ENCODE measurements around the gene CTRB1. TPM values are rescaled to one million over a fixed set of nuclear protein-coding genes. Genes with fewer than 3 reads are reported as not detected.
A peak's percentile ranks its signal among the peaks of the same experiment; 100 is the strongest.

The CTRB1 gene
- not detected for total RNA-seq

DNA sequence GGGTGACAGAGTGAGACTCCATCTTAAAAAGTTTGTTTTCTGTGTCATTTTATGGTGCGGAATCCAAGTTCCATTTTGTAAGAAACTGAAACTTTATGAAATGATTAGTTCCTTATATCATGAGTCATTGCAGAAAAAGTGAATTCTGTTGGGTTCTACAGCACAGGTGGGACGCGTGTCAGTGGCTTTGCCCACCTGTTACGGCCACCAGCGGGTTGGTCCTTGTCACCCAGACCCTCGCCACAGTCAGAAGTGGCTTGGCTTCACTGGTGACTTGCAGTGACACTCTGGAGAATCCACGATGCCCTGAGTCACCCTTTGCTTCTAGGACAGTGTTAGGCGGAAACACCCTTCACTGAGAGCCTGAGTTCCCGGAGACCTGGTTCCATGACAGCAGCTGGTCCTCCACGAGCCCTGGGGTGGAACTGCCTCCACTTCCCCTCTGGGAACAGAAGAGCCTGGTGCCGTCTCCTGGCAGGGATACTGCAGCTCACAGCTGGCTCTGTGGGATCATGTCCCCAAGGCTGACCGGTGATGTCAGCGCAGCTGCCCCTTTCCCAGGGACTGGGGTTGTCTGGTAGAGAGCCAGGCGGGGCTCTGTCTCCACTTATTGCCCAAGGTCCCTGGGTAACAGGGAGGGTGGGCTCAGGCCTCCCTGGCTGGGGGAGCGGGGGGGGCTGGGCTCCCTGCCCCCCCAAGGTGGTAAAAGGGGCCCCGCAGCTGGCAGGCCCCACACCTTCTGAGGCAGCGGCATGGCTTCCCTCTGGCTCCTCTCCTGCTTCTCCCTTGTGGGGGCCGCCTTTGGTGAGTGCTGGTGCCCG, at the start of gene CTRB1:
TSS of gene CTRB1 (plus strand) at position 733 of the 821 bp plus-strand sequence. CDS start at position 753, 20 bp downstream.
- ATAC-seq (ENCODE audit: low read depth), result no peak
- Mint-ChIP-seq H3K36me3 (no peaks in the 10 kb centered on the region), H3K27me3 (no peaks in the 10 kb centered on the region), H3K9me3 (no peaks in the 10 kb centered on the region), H3K4me3 (peak within 1 kb of the TSS; percentile 71), H3K27ac (peak within 1 kb of the TSS; percentile 93), H3K4me1 (peaks cover 7% of the 10 kb centered on the region)
- no peak for DNase-seq
- POLR2A ChIA-PET, result no interaction called here

DNA sequence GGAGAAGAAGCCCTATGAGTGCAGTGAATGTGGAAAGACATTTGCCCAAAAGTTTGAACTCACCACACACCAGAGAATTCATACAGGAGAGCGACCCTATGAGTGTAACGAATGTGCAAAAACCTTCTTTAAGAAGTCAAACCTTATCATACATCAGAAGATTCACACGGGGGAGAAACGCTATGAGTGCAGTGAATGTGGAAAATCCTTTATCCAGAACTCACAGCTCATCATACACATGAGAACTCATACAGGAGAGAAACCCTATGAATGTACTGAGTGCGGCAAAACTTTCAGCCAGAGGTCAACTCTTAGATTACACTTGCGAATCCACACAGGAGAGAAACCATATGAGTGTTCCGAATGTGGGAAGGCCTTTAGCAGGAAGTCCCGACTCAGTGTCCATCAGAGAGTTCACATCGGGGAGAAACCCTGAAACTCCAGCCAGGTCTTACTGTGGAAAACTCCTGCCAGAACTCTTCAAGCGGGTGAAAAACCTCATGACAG, 48.8 kb upstream of the CTRB1 start:
- no peak overlapping the region for H3K27ac Mint-ChIP-seq
- POLR2A ChIA-PET, result no interaction called here
- ATAC-seq (ENCODE audit: low read depth) (no peak), DNase-seq (no peak)
- no peaks in the 10 kb centered on the region for H3K4me1 Mint-ChIP-seq
- H3K27me3 Mint-ChIP-seq, result no peaks in the 10 kb centered on the region
- no peak overlapping the region for H3K4me3 Mint-ChIP-seq
- H3K36me3 Mint-ChIP-seq, result peaks cover 80% of the 10 kb centered on the region
- peaks cover 51% of the 10 kb centered on the region for H3K9me3 Mint-ChIP-seq

- DNase-seq (no peak), ATAC-seq (ENCODE audit: low read depth) (no peak)
- Mint-ChIP-seq H3K36me3 (peaks cover 59% of the 10 kb centered on the region), H3K27ac (no peak overlapping the region), H3K27me3 (no peaks in the 10 kb centered on the region), H3K9me3 (peaks cover 54% of the 10 kb centered on the region), H3K4me1 (no peaks in the 10 kb centered on the region), H3K4me3 (no peak overlapping the region)
- POLR2A ChIA-PET, result no interaction called here
Measured at GRCh38 chr16:75172578-75172977, 46.2 kb upstream of the CTRB1 start.

GRCh38 chr16:75175074-75175473, 43.7 kb upstream of the CTRB1 start:
- POLR2A ChIA-PET, result no interaction called here
- Mint-ChIP-seq H3K9me3 (peaks cover 44% of the 10 kb centered on the region), H3K27ac (no peak overlapping the region), H3K36me3 (peaks cover 35% of the 10 kb centered on the region), H3K27me3 (no peaks in the 10 kb centered on the region), H3K4me1 (peaks cover 1% of the 10 kb centered on the region), H3K4me3 (no peak overlapping the region)
- ATAC-seq (ENCODE audit: low read depth) (no peak), DNase-seq (no peak)

DNA sequence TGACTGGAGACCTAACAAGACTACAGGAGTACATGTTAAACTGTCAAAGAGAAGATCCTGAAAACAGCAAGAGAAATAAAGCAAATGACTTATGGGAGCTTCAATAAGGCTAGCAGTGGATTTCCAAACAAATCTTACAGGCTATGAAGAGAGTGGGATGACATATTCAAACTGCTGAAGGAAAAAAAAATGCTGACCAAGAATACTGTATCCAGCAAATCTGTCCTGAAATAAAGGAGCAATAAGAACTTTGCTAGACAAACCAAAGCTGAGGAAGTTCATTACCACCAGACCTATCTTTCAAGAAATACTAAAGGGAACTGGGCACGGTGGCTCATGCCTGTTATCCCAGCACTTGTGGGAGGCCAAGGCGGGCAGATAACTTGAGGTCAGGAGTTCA, 41.9 kb upstream of the CTRB1 start:
- H3K27me3 Mint-ChIP-seq, result peaks cover 12% of the 10 kb centered on the region
- DNase-seq (no peak), ATAC-seq (ENCODE audit: low read depth) (no peak)
- POLR2A ChIA-PET, result no interaction called here
- H3K27ac Mint-ChIP-seq, result no peak overlapping the region
- peaks cover 18% of the 10 kb centered on the region for H3K36me3 Mint-ChIP-seq
- no peak overlapping the region for H3K4me3 Mint-ChIP-seq
- peaks cover 42% of the 10 kb centered on the region for H3K9me3 Mint-ChIP-seq
- peaks cover 1% of the 10 kb centered on the region for H3K4me1 Mint-ChIP-seq

DNA sequence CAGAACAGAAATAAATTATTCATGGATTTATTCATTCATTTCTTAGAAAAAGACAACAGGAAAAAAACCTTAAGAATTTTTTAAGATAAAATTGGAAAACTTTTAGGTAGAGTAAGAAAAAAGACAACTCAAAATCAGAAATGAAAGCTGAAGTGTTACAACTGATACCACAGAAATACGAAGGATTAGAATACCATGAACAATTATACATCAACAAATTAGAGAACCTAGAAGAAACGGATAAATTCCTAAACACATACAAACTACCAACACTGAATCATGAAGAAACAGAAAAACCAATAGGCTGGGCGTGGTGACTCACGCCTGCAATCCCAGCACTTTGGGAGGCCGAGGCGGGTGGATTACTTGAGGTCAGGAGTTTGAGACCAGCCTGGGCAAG, 39.6 kb upstream of the CTRB1 start:
- POLR2A ChIA-PET, result no interaction called here
- peaks cover 24% of the 10 kb centered on the region for H3K9me3 Mint-ChIP-seq
- H3K36me3 Mint-ChIP-seq, result peaks cover 3% of the 10 kb centered on the region
- peaks cover 14% of the 10 kb centered on the region for H3K27me3 Mint-ChIP-seq
- H3K27ac Mint-ChIP-seq, result no peak overlapping the region
- ATAC-seq (ENCODE audit: low read depth) (no peak), DNase-seq (no peak)
- no peak overlapping the region for H3K4me3 Mint-ChIP-seq
- peaks cover 1% of the 10 kb centered on the region for H3K4me1 Mint-ChIP-seq

DNA sequence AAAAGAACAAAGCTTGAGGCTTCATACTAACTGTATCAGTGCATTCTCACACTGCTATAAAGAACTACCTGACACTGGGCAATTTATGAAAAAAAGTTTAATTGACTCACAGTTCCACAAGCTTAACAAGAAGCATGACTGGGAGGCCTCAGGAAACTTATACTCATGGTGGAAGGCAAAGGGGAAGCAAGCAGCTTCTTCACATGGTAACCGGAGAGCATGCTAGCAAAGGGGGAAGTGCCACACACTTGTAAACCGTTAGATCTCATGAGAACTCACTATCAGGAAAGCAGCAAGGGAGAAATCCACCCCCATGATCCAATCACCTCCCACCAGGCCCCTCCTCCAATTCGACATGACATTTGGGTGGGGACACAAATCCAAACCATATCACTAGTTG, 37.2 kb upstream of the CTRB1 start:
- ATAC-seq (ENCODE audit: low read depth), result no peak
- Mint-ChIP-seq H3K27ac (no peak overlapping the region), H3K27me3 (peaks cover 20% of the 10 kb centered on the region), H3K4me1 (peaks cover 1% of the 10 kb centered on the region), H3K4me3 (no peak overlapping the region), H3K9me3 (peaks cover 22% of the 10 kb centered on the region), H3K36me3 (peaks cover 3% of the 10 kb centered on the region)
- POLR2A ChIA-PET, result no interaction called here
- no peak for DNase-seq

DNA sequence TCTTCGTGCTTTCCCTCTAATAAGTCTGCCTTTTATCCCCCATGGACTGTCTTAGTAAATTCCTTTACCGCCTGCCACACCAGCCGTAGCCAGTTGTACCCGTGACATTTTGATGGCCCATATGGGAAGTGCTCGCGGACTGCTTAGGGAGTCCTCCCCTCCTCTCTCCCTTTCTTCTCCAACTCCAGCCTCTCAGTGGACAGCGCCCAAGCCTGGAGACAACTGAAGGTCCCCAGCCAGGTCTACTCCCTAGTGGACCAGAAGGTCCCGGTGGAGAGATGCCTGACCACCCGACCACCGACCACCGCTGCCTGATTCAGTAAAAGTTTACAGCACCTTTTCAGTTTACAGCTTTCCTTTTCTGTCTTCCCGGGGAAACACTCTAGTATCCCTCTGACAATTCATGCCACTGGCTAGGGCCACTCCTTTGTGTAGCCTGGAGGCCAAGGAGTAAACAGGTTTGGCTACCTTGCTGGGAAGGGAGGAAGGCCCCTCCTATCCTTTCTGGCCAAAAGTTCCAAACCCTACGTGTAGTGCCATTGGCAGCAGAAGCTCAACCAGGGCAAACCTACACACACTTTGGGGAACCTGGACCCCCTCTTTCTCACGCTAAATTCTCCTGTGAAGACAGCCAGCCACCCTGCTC, 29.8 kb upstream of the CTRB1 start:
- POLR2A ChIA-PET, result no interaction called here
- DNase-seq (no peak), ATAC-seq (ENCODE audit: low read depth) (no peak)
- Mint-ChIP-seq H3K4me1 (no peaks in the 10 kb centered on the region), H3K36me3 (no peaks in the 10 kb centered on the region), H3K27ac (no peak overlapping the region), H3K9me3 (peaks cover 4% of the 10 kb centered on the region), H3K27me3 (peaks cover 13% of the 10 kb centered on the region), H3K4me3 (no peak overlapping the region)

GRCh38 chr16:75189638-75190245, 29.0 kb upstream of the CTRB1 start:
- POLR2A ChIA-PET, result no interaction called here
- no peak for DNase-seq
- Mint-ChIP-seq H3K27me3 (peaks cover 13% of the 10 kb centered on the region), H3K4me3 (no peak overlapping the region), H3K36me3 (no peaks in the 10 kb centered on the region), H3K4me1 (no peaks in the 10 kb centered on the region), H3K27ac (no peak overlapping the region), H3K9me3 (peaks cover 3% of the 10 kb centered on the region)
- ATAC-seq (ENCODE audit: low read depth), result no peak

GRCh38 chr16:75192606-75193264, 26.1 kb upstream of the CTRB1 start:
- POLR2A ChIA-PET, result no interaction called here
- no peaks in the 10 kb centered on the region for H3K9me3 Mint-ChIP-seq
- no peak for DNase-seq
- no peaks in the 10 kb centered on the region for H3K4me1 Mint-ChIP-seq
- no peak overlapping the region for H3K4me3 Mint-ChIP-seq
- no peak overlapping the region for H3K27ac Mint-ChIP-seq
- H3K27me3 Mint-ChIP-seq, result peaks cover 17% of the 10 kb centered on the region
- H3K36me3 Mint-ChIP-seq, result no peaks in the 10 kb centered on the region
- ATAC-seq (ENCODE audit: low read depth), result no peak

DNA sequence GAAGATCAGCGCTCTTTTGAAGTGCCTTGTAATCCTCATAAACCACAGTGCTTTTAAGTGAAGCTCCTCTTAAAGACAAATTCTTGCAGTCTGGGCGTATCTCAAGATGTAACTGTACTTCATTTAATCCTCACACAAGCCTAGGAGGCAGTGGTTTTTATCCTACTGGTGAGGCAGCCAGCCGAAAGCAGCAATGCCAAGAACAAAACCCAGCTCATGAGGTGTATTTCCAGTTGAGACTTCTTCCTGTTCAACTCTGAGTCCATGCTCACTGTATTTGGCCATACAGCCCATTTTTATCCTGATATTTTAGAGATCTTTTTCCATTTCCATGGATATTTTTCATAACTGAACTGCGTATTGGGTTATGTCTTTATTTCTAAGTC, 25.5 kb upstream of the CTRB1 start:
- Mint-ChIP-seq H3K27me3 (peaks cover 22% of the 10 kb centered on the region), H3K36me3 (no peaks in the 10 kb centered on the region), H3K4me1 (no peaks in the 10 kb centered on the region), H3K4me3 (no peak overlapping the region), H3K9me3 (no peaks in the 10 kb centered on the region), H3K27ac (no peak overlapping the region)
- DNase-seq (no peak), ATAC-seq (ENCODE audit: low read depth) (no peak)
- POLR2A ChIA-PET, result no interaction called here

- no peak overlapping the region for H3K4me3 Mint-ChIP-seq
- H3K27ac Mint-ChIP-seq, result no peak overlapping the region
- POLR2A ChIA-PET, result no interaction called here
- DNase-seq (no peak), ATAC-seq (ENCODE audit: low read depth) (no peak)
- H3K36me3 Mint-ChIP-seq, result no peaks in the 10 kb centered on the region
- no peaks in the 10 kb centered on the region for H3K9me3 Mint-ChIP-seq
- H3K27me3 Mint-ChIP-seq, result peaks cover 24% of the 10 kb centered on the region
- no peaks in the 10 kb centered on the region for H3K4me1 Mint-ChIP-seq
Measured at GRCh38 chr16:75193730-75194444, 24.9 kb upstream of the CTRB1 start.

All from activated naive CD8-positive, alpha-beta T cell treated with anti-CD3 and anti-CD28 coated beads, Interleukin-2, amount 10 ng/mL, durations not matched to agents 7 days and 5 days (primary cell).